ENCODE data around the gene ANKRD11.
A peak's percentile ranks its signal among the peaks of the same experiment; 100 is the strongest.
"Not testable (repeated sequence)": the region's sequence is repeated elsewhere in the genome, so short reads cannot be mapped to it uniquely, and the experiment has no call there.

ANKRD11 gene

DNA sequence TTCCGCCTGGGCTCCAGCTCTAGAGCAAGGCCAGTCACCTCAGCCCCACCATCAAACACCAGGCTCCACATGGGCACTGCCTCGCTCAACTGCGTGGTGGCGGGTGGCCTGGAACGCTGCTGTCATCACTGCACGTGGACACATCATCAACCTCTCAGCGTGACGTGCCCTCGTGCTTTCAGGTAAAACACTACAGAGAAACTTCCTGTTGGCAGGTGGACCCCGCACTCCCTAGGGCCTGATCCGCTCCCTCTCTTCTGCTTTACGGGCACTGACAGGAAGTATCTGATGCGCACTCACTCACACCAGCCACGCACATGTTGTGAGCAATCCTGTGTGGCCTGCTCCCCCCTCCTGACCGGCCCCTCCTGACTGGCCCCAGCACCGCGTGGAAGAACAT is 87.4 kb downstream of the ANKRD11 start:
- DNase-seq (ENCODE audit: low spot score), result no peak

DNA sequence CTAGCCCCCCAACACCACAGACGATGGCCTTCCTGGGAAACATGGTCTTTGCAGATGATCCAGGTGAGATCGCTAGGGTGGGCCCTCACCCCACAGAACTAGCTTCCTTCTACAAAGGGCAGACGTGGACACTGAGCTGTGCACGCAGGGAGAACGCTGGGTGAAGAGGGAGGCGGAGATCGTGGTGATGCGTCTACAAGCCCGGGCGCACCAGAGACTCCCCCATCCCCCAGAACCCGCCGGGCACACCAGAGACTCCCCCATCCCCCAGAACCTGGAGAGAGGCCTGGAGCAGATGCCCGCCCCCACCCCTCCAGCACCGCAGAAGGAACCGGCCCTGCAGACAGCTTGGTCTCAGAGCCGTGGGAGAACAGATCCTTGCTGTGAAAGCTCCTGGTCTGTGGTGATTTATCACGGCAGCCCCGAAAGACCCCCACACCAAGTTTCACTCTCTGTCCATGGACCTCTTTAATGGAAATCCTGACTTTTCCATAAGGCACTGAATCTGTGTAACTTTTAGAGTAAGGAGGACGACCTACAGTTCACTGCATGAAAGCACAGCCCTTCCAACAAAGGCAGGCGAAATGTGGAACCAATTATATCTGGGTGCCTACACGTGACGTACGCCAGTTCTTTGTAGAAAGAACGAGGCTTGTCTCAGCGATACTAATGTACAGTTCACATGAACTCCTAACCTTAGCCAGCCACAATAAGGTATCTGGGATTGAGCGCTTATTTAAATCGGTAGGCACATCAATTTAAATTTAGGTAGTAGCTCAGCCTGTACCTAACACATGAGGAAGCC is 88.5 kb downstream of the ANKRD11 start:
- no peak for DNase-seq (ENCODE audit: low spot score)

DNA sequence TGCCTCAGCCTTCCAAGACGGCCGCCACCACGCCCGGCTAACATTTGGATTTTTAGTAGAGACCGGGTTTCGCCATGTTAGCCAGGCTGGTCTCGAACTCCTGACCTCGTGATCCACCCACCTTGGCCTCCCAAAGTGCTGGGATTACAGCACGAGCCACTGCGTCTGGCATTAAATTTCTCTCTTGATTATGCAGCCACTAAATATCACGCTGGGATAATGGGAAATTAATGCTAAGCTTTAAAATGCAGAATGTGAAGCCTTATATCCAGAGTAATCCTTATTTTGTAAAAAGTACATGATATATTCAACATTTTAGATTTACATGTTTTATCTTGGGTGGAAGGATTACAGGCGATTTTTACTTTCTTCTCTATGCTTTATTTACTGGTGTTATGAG is 89.2 kb downstream of the ANKRD11 start:
- DNase-seq (ENCODE audit: low spot score), result no peak

DNA sequence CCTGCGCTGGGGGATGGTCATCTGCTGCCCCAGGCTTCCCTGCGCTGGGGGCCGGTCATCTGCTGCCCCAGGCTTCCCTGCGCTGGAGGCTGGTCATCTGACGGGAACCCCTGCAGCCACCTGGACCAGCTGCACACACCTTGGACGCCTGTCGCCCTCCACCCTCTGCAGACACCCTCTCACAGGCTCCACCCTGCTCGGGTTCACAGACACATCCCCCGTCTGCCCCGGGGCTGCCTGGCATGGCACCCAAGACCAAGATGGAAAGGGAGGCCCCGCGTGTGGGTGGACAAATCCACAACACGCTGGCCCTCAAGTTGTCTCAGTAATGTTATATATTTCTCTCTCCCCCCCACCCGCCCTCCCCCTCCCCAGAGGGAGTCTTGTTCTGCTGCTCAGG is 89.6 kb downstream of the ANKRD11 start:
- DNase-seq (ENCODE audit: low spot score), result no peak

DNA sequence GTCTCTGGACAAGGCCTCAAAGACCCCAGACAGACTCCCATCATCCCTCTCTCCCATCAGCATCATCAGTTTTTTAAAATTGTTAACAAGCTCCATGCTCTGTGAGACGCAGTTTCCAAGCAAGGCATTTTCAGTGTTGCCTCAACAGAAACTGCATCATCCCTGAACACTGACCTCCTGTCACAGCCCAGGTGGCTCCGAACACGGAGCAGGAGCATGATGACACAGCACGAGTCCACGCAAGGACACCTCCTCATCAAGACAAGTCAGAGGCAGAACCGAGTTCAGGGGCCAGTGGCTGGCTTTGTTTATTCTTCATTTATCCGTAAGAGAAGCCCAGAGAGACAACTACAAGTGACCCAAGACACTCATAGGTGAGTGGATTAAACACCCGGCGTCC is 91.4 kb downstream of the ANKRD11 start:
- no peak for DNase-seq (ENCODE audit: low spot score)

DNA sequence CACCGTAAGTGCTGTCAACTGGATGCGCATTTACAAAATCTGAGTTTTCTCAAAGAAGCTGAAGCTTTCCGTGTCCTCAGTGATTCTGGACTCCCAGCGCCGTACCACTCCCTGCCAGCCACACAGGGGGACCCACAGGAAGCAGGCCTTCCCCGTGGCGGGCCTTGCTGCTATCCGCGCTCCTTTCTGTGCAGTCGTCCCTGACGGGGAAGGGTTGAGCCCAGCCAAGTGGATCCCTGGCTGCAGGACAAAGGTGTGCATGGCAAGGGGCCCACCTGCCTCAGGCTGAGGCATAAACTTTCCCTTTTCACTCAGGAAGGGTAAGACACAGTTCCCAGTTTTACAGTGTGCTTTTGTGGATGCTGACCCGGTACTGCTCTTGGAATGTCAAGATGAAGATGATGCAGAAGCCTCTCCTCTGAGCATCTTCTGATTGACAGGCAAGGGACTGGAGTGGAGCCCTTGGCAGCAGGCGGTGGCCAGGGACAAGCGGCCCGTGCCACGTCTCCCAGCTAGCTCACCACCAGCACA is 93.0 kb downstream of the ANKRD11 start:
- no peak for DNase-seq (ENCODE audit: low spot score)

DNA sequence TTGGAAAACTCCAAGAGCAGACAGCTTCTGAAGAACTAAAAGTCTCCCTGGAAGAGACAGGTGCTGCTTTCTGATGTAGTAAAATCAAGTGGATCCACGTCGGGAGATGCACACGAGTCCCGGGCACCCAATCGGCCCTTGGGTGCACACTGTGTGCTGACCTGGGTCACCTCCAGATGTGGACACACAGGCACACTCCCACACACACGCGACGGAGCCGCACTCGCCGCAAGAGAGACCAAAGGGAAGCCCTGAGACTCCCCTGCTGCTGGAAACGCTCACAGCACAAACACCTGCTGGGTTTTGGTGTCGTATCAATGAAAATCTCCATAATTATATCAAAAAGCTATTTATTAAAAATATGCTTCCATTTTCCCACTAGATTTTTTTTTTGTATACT is 94.2 kb downstream of the ANKRD11 start:
- DNase-seq (ENCODE audit: low spot score), result no peak

DNA sequence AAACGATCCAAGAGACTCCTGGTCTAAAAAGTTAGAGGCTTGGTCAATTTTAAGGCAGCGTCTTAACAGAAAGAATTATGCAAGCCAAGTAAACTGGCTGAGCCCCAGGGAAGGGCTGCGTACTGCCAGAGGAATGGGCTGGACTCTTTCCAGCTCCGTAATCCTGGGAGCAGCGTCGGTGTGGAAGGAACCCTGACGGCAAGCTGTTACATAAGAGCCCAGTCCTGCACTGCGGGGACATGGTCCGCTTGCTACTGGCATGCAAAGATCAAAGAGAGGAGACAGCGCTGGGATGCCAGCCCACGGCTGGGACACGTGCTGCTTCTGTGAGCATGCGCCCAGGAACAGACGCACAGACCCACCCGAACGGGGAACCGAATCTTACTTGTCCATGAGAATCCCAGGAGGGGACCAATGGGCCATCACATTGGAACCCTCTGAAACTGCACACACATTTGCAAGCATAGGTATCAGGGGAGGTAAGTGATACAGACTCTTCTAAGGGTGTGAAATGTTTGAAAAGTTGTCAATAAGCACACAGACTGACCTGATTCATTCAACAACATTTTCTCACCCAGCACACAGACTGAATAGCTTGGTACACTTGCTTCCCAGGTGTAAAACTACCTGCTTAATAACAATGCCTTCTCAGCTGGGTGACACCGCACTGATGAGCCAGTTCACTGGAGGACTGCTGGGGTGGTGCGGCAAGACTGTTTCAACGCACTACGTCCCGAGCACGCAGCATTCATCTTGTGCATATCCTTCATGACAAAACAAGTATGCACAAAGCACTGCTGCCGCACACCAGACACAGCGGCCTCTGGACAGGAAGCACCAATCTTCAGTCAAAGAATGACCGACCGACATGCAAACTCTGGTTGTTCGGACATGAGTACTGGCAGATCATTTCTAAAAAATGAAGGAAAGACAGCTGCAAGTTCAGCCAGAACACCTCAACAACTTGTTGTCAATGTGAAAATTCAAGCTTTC is 94.9 kb downstream of the ANKRD11 start:
- DNase-seq (ENCODE audit: low spot score), result peak; percentile 90

DNA sequence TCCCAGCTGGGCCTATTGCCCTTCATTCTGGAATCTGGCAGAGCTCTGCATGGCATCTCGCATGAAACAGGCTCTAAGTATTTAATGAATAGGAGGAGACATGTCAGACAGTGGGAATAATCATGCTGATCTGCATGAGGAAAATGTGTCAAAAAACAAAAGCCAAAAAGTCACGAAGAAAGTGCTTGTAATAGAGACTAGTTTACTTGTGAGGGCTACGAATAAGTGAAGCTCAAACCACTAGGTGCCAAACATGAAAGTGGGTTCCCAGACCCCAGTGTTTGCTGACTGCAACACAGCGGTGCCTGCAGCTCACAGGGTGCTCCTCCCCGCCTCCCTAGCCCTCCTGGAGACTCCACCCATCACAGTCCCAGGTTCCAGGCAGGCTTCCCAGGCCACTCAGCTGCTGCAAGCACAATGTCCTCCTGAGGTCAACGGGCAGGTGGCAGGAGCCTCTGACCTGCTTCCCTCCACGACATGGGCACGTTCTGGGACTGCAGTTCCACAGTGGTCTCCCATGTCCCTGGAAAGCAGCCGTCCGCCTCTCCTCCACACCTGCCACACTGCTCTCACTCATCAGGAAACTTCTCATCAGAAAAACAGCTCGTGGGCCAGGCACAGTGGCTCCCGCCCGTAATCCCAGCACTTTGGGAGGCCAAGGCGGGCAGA is 96.5 kb downstream of the ANKRD11 start:
- no peak for DNase-seq (ENCODE audit: low spot score)

DNA sequence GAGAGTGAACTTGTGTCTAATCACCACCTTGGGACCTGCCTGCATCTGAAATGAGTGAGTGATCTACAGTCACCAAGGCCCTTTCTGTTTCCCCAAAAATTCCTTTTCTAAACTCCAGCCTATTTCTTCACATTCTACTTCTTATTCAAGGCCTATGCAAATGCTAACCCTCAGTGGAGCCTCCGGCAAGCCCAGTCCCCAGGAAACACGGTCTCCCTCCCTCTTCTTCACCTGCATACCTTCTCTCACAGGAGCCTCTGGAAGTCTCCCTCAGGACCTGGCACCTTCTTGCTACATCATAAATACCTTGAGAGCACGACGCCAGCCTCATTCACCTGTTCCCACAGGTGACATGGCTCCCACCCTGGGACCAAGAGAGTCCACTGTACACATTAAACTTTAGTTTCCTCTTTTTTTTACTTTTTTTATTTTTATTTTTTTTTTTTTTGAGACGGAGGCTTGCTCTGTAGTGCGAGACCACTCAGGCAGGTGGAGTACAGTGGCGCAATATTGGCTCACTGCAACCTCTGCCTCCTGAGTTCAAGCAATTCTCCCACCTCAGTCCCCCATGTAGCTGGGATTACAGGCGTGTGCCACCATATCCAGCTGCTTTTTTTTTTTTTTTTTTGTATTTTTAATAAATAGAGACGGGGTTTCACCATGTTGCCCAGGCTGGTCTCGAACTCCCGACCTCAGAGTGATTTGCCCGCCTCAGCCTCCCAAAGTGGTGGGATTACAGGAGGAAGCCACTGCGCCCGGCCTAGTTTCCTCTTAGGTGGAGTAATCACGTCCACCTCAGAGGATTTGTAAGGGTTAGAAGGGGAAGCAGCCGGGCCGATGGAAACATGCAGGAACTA is 97.3 kb downstream of the ANKRD11 start:
- DNase-seq (ENCODE audit: low spot score), result no peak

DNA sequence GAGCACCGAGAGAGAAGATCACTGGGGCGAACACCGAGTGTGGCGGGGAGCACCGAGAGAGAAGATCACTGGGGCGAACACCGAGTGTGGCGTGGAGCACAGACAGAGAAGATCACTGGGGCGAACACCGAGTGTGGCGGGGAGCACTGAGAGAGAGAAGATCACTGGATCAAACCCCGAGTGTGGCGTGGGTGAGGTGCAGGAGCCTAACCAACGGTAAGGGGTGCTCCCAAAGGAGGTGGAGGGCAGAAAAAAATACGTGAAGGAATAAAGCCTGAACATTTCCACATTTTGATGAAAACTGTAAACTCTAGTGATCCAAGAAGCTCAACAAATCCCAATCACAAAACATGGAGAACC is 100.2 kb downstream of the ANKRD11 start:
- DNase-seq (ENCODE audit: low spot score), result not testable (repeated sequence)

DNA sequence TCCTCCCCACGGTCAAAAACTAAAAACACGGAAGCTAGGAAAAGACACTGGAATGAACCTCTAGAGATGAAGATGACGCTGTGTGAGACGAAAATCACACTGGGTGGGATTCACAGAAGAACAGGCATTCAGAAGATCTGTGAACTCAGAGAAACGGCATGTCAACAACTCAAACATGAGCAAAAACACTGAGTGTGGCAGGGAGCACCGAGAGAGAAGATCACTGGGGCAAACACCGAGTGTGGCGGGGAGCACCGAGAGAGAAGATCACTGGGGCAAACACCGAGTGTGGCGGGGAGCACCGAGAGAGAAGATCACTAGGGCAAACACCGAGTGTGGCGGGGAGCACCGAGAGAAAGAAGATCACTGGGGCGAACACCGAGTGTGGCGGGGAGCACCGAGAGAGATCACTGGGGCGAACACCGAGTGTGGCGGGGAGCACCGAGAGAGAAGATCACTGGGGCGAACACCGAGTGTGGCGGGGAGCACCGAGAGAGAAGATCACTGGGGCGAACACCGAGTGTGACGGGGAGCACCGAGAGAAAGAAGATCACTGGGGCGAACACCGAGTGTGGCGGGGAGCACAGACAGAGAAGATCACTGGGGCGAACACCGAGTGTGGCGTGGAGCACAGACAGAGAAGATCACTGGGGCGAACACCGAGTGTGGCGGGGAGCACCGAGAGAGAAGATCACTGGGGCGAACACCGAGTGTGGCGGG is 100.7 kb downstream of the ANKRD11 start:
- DNase-seq (ENCODE audit: low spot score), result not testable (repeated sequence)

DNA sequence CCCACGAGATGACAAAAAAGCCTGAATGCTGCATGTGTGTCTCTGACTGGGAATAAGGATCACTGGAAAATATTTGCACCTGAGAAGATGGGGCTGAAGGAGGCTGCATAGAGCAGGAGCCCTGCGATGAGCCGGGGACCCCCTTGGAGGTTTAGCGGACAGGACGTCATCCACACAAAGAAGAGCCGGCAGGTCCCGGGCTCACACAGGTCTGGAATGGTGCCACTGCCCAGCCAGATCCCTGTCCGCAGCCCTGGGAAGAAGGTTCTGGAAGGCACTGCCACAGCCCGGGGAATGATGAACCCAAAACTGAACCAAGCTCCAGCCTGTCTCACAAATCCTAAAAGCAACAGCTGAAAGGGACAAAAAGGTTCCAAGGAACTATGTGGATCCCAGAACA is 101.8 kb downstream of the ANKRD11 start:
- DNase-seq (ENCODE audit: low spot score), result no peak

DNA sequence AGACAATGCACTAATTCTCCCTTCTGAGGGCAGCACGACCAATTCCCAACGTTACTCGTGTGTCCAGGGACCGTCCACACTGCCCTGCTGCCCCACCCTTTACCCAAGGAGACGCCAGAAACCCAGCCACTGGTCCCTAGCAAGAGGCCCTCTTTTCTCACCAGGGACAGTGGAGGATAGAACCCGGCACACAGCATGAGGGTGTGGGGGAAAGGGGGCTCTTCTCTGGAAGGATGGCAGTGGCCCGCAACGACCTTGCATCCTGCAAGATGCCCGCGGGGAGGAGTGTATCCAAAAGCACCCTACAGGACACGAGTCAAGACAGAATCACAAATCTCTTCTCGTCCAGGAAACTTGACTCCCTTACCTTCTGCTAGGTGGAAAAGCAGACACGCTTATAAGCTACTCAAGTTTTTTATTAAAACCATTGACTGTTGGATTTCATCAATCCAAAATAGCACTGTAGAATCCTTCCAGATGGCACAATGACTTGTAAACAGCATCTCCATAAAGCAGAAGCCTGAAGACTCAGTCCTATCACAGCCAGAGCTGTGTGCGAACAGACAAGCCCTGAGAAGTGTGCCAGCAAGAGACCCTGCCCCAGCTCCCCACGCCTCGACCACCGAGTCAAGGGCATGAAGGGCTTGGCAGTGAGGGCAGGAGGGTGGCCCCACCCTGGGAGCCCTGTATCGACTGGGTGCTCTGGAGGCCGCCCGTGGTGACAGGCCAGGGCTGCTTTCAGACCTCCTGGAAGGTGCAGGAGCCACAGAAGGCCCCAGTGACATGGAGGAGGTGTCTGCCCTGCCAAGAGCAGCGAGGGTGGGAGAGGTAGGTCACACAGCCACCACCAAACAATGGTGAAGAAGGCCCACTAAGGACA is 103.8 kb downstream of the ANKRD11 start:
- DNase-seq (ENCODE audit: low spot score), result no peak

DNA sequence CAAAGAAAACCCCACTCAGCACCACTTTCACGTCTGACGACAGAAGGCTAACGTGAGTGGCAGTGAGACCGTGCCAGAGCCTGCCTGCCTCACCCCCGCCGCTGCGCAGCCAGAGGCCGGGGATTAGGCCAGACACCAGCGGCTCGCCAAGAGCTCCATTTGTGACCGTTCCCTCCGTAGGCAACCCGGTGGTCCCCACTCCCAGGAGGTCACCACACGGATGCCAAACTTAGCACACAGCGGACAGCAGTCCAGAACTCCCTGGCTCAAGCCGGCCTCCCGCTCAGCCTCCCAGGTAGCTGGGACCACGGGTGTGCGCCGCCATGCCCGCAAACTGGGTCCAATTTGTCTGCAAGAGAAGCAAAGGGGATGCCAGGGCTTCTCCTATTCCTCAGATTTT is 104.6 kb downstream of the ANKRD11 start:
- no peak for DNase-seq (ENCODE audit: low spot score)

DNA sequence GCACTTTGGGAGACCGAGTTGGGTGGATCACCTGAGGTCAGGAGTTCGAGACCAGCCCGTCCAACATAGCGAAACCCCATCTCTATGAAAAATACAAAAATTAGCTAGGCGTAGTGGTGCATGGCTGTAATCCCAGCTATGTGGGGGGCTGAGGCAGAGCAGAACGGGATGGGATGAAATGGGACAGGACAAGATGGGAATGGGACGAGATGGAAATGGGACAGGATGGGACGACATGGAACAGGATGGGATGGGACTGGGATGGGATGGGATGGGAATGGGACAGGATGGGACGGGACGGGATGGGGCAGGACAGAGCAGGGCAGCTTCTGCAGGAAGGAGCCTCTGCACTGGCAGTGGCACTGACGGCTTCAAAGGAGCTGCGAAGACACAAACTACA is 106.1 kb downstream of the ANKRD11 start:
- no peak for DNase-seq (ENCODE audit: low spot score)

DNA sequence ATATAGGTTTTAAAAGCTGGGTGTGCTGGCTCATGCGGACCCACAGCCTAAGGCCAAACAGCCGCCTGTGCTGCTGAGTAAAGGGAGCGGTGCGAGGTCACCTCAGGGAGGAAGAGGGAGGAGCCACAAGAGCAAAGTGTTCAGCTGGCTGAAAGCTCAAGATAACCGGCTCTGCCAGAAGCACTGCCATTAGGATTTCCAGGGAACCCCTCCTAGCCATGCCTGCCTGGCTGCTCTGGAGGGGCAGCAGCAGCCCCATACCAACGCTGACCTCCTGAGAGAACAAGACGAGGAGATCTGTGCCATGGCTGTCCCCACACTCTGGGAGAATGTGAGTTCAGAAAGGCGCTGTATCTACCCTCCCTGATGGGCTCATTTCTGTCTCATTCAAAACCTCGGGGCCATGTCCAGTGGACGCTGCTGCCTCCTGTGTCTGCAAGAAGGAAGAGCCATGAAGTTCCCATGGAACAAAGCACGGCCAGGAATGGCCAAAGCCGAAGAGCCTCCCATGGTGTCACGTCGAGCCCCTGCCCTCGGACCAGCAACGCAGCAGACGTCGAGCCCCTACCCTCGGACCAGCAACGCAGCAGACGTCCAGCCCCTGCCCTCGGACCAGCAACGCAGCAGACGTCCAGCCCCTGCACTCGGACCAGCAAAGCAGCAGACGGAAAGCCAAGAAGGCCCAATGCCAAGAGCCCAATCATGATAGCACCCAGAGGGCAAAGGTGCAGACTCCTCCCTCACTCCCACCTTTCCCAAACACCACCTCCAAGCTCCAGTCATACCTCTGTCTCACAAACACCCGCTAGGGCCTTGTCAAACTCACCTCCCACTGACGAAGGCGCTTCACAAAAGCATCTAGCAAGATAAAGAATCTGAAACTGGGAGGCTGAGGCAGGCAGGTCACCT is 107.0 kb downstream of the ANKRD11 start:
- no peak for DNase-seq (ENCODE audit: low spot score)

DNA sequence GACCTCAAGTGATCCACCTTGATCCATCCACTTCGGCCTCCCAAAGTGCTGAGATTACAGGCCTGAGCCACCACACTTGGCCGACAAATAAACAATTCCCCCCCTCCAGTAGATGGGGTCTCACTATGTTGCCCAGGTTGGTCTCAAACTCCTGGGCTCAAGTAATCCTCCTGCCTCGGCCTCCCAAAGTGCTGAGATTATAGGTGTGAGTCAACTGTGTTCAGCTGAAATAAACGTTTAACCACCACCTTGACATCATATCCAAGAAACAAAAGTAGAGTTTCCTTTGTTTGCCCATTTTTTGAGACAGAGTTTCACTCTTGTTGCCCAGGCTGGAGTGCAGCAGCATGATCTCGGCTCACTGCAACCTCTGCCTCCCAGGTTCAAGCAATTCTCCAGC is 107.8 kb downstream of the ANKRD11 start:
- not testable (repeated sequence) for DNase-seq (ENCODE audit: low spot score)

DNA sequence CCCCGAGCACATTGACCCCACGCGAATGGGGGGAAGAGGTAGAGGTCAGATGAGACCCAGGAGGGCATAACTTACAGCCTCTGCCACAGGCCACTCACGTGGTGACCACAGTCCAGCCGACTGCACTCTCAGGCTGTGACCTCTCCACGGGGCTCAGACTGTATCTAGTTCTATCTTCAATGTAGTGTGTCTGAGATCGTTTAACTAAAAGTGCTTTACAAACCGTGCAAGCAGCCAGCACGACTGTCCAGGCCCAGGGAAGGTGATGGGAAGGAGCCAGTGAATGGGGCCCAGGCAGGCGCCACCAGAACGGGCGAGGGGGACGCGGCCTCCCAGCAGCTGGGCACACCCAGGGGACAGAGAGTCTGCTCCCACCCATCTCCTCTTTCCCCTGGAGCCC is 108.6 kb downstream of the ANKRD11 start:
- DNase-seq (ENCODE audit: low spot score), result no peak

All from D341Med (cell line).